Ishikawa (cell line): Measurements from ENCODE around the gene DCUN1D2.

Source experiments
- CEBPB ChIP-seq: IDR thresholded peaks from 2 replicates; pipeline ENCODE4 v1.6.1; 2012
- CREB1 ChIP-seq: IDR thresholded peaks from 2 replicates; pipeline ENCODE4 v1.6.1; 2012; ENCODE audit warnings: low read depth
- EGR1 ChIP-seq: IDR thresholded peaks from 2 replicates; pipeline ENCODE4 v1.6.1; 2012
- EP300 ChIP-seq: IDR thresholded peaks from 2 replicates; pipeline ENCODE4 v1.6.1; 2012; ENCODE audit warnings: borderline replicate concordance
- FOXM1 ChIP-seq: IDR thresholded peaks from 2 replicates; pipeline ENCODE4 v1.6.1; 2012; ENCODE audit warnings: low read depth, borderline replicate concordance
- MAX ChIP-seq: IDR thresholded peaks from 2 replicates; pipeline ENCODE4 v1.6.1; 2012
- NFIC ChIP-seq: IDR thresholded peaks from 2 replicates; pipeline ENCODE4 v1.6.1; 2012
- RAD21 ChIP-seq: IDR thresholded peaks from 2 replicates; pipeline ENCODE4 v1.6.1; 2012; ENCODE audit warnings: low read depth
- REST ChIP-seq: IDR thresholded peaks from 2 replicates; pipeline ENCODE4 v1.6.1; 2012; ENCODE audit warnings: low read depth, mild to moderate bottlenecking
- TAF1 ChIP-seq: IDR thresholded peaks from 2 replicates; pipeline ENCODE4 v1.6.1; 2012; ENCODE audit warnings: low read depth, mild to moderate bottlenecking
- TCF12 ChIP-seq: IDR thresholded peaks from 2 replicates; pipeline ENCODE4 v1.6.1; 2012; ENCODE audit warnings: low read depth
- TEAD4 ChIP-seq: IDR thresholded peaks from 2 replicates; pipeline ENCODE4 v1.6.1; 2012
- USF1 ChIP-seq: IDR thresholded peaks from 2 replicates; pipeline ENCODE4 v1.6.1; 2012
- YY1 ChIP-seq: IDR thresholded peaks from 2 replicates; pipeline ENCODE4 v1.6.1; 2012; ENCODE audit warnings: low read depth
- ZBTB7A ChIP-seq: IDR thresholded peaks from 2 replicates; pipeline ENCODE4 v1.6.1; 2012; ENCODE audit warnings: low read depth

DCUN1D2 gene

GRCh38 chr13:113427562-113428468, 62.7 kb downstream of the DCUN1D2 start:
- TF ChIP-seq CEBPB, result peak; percentile 53; the same call in 1 of the 2 replicates
- TF ChIP-seq YY1, result no peak

GRCh38 chr13:113426591-113426986, 63.9 kb downstream of the DCUN1D2 start:
- TF ChIP-seq CEBPB (no peak), TCF12 (no peak), USF1 (no peak), MAX (no peak), FOXM1 (no peak), TEAD4 (no peak), RAD21 (no peak), YY1 (no peak), EP300 (no peak), ZBTB7A (no peak), EGR1 (no peak), TAF1 (no peak), CREB1 (no peak), NFIC (no peak), REST (no peak)

GRCh38 chr13:113425941-113426590, 64.4 kb downstream of the DCUN1D2 start:
- TF ChIP-seq CEBPB, result no peak
- no peak for TF ChIP-seq MAX
- TF ChIP-seq RAD21, result no peak
- no peak for TF ChIP-seq TAF1
- no peak for TF ChIP-seq TEAD4
- TF ChIP-seq FOXM1, result no peak

- TF ChIP-seq RAD21, result no peak
Observed at GRCh38 chr13:113423520-113424163, 66.9 kb downstream of the DCUN1D2 start.

GRCh38 chr13:113422807-113423519, 67.5 kb downstream of the DCUN1D2 start:
- TF ChIP-seq TAF1, result no peak
- TF ChIP-seq NFIC, result no peak
- no peak for TF ChIP-seq TEAD4
- TF ChIP-seq EGR1, result no peak
- TF ChIP-seq RAD21, result no peak
- TF ChIP-seq REST, result no peak
- TF ChIP-seq EP300, result no peak
- no peak for TF ChIP-seq TCF12
- no peak for TF ChIP-seq FOXM1
- no peak for TF ChIP-seq USF1
- no peak for TF ChIP-seq YY1
- TF ChIP-seq MAX, result no peak
- TF ChIP-seq CREB1, result no peak
- no peak for TF ChIP-seq CEBPB
- no peak for TF ChIP-seq ZBTB7A
